ENCODE results near the gene DAB1.

DAB1 gene

GRCh38 chr1:57235730-57236510, 187.9 kb downstream of the DAB1 start:
- no peak for DNase-seq (ENCODE audit: low read depth)
- no peak overlapping the region for H3K4me3 ChIP-seq (ENCODE audit: low read depth, low read length)
- TF ChIP-seq CTCF (IDR thresholded peaks at IDR 0.05; ENCODE audit: low read depth, low read length, missing control alignments): no peak
- in situ Hi-C loops (cut with HindIII; ENCODE audit: low sequenced_read_pairs): no loop called here

DNA sequence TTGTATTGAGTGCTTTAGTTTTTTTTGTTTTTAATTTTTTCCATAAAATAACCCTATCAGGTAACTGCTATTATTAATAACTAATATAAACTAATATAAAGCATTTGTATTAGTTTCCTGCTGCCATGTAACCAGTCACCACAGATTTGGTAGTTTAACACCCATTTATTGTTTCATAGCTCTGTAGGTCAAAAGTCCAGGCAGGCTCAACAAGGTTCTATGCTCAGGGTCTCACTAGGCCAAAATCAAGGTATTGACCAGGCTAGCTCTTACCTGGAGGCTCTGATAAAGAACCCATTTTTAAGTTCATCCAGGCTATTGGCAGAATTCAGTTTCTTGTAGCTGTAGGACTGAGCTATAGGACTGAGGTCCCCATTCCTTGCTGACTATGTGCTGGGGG, 189.4 kb downstream of the DAB1 start:
- H3K4me3 ChIP-seq (ENCODE audit: low read depth, low read length): no peak overlapping the region
- no peak for DNase-seq (ENCODE audit: low read depth)
- TF ChIP-seq CTCF (IDR thresholded peaks at IDR 0.05; ENCODE audit: low read depth, low read length, missing control alignments): no peak
- in situ Hi-C loops (cut with HindIII; ENCODE audit: low sequenced_read_pairs): no loop called here

GRCh38 chr1:57232500-57232899, 191.4 kb downstream of the DAB1 start:
- in situ Hi-C loops (cut with HindIII; ENCODE audit: low sequenced_read_pairs): no loop called here

DNA sequence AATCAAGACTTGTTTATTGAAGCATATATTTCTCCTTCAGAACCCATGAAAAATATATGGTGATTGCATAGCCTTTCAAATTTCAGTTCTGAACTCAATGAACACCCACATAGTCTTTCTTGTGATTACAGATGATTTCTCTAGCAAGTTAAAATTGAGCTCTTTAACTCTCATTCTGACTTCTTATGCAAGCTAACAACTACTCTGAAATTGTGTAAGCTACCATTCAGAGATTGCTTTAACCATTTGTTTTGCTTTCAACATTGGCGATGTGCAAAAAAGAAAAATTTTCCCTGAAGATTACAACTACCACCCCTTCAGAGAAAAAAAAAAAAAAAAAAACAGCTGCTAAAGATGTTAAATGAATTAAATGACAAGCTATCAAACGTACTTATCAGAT, 193.9 kb downstream of the DAB1 start:
- DNase-seq (ENCODE audit: low read depth): no peak
- in situ Hi-C loops (cut with HindIII; ENCODE audit: low sequenced_read_pairs): no loop called here
- TF ChIP-seq CTCF (IDR thresholded peaks at IDR 0.05; ENCODE audit: low read depth, low read length, missing control alignments): no peak
- no peak overlapping the region for H3K4me3 ChIP-seq (ENCODE audit: low read depth, low read length)

More at GRCh38 chr1:57232500-57232899, 191.4 kb downstream of the DAB1 start:
- TF ChIP-seq CTCF (IDR thresholded peaks at IDR 0.05; ENCODE audit: low read depth, low read length, missing control alignments): no peak
- H3K4me3 ChIP-seq (ENCODE audit: low read depth, low read length): no peak overlapping the region
- no peak for DNase-seq (ENCODE audit: low read depth)

DNA sequence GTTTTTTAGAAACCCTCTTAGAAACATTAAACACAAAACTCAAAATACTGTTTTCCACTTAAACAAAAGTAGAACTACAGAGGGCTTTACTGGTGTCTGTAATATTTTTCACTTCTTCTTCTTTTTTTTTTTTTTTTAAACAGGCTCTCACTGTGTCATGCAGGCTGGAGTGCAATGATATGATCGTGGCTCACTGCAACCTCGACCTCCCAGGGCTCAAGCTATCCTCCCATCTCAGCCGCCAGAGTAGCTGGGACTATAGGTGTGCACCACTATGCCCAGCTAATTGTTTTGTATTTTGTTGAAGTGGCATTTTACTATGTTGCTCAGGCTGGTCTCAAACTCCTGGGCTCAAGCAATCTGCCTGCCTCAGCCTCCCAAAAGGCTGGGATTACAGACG, 194.8 kb downstream of the DAB1 start:
- no peak for TF ChIP-seq CTCF (IDR thresholded peaks at IDR 0.05; ENCODE audit: low read depth, low read length, missing control alignments)
- in situ Hi-C loops (cut with HindIII; ENCODE audit: low sequenced_read_pairs): no loop called here
- DNase-seq (ENCODE audit: low read depth): no peak
- H3K4me3 ChIP-seq (ENCODE audit: low read depth, low read length): no peak overlapping the region

DNA sequence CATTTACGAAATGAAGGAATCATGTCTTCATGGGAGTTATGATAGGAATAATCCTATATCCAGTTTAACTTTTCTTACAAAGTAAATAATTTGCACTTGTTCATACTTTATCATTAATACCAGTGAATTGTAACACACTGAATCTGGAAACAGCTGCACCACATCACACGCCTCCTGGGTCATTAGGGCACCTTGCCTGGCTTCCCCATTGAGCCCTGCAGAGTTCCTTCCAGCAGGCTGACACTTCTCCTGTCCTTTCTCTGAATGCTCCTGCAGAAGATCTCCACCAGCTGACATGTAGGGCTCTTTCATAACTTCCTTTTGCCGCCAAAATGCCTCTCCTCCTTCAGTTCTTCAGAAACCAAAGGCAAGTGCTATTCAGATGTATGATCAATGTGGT, 201.1 kb downstream of the DAB1 start:
- H3K4me3 ChIP-seq (ENCODE audit: low read depth, low read length): no peak overlapping the region
- in situ Hi-C loops (cut with HindIII; ENCODE audit: low sequenced_read_pairs): no loop called here
- TF ChIP-seq CTCF (IDR thresholded peaks at IDR 0.05; ENCODE audit: low read depth, low read length, missing control alignments): no peak
- no peak for DNase-seq (ENCODE audit: low read depth)
